Measurements from ENCODE around the gene ASCC1.

DNA sequence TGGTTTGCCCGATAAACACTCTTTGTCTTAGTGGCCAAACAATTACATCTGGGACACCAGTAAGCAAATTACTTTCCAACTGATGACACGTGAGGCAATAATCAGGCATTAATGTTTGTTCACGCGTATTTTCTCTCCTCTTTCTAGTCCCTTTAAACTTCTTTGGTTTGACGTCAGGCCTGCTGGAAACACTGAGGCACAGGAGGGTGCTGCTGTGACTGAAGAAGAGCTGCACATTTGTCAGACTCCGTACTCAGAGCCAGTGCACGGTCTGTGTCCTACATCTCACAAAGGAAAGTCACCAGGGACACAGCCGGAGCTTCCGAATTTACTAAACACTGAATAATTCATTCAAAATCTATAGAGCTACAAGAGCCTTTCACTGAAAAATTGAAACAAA lies 57.9 kb downstream of the ASCC1 start:
- TF ChIP-seq, protein P1, sequence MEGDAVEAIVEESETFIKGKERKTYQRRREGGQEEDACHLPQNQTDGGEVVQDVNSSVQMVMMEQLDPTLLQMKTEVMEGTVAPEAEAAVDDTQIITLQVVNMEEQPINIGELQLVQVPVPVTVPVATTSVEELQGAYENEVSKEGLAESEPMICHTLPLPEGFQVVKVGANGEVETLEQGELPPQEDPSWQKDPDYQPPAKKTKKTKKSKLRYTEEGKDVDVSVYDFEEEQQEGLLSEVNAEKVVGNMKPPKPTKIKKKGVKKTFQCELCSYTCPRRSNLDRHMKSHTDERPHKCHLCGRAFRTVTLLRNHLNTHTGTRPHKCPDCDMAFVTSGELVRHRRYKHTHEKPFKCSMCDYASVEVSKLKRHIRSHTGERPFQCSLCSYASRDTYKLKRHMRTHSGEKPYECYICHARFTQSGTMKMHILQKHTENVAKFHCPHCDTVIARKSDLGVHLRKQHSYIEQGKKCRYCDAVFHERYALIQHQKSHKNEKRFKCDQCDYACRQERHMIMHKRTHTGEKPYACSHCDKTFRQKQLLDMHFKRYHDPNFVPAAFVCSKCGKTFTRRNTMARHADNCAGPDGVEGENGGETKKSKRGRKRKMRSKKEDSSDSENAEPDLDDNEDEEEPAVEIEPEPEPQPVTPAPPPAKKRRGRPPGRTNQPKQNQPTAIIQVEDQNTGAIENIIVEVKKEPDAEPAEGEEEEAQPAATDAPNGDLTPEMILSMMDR (IDR thresholded peaks at IDR 0.05; ENCODE audit: low read length): no peak
- no peak for TF ChIP-seq EZH2phosphoT487 (IDR thresholded peaks at IDR 0.05; ENCODE audit: low read length)
